Embryonic facial prominence (tissue), 1 donor: ENCODE measurements around the gene IGFLR1.

Experiments used
- DNase-seq: peaks from one replicate; pipeline ENCODE4 v3.0.0-alpha.2; 2016; ENCODE audit errors: extremely low spot score

IGFLR1 gene

GRCh38 chr19:35742121-35742724, at the start of gene IGFLR1:
Gene IGFLR1 (minus strand): TSS chr19:35742452. CDS start chr19:35741180, 1,272 bp downstream.
- no peak for DNase-seq

GRCh38 chr19:35791814-35792279, 49.6 kb upstream of the IGFLR1 start:
- DNase-seq = no peak

GRCh38 chr19:35790981-35791813, 48.9 kb upstream of the IGFLR1 start:
- DNase-seq = no peak

GRCh38 chr19:35789978-35790944, 48.0 kb upstream of the IGFLR1 start:
- no peak for DNase-seq

- no peak for DNase-seq
Measured at GRCh38 chr19:35789195-35789977, 47.1 kb upstream of the IGFLR1 start.

- DNase-seq = no peak
Measured at GRCh38 chr19:35788205-35788960, 46.1 kb upstream of the IGFLR1 start.

GRCh38 chr19:35787227-35787799, 45.1 kb upstream of the IGFLR1 start:
- DNase-seq = no peak

- no peak for DNase-seq
Measured at GRCh38 chr19:35786299-35787160, 44.3 kb upstream of the IGFLR1 start.

- no peak for DNase-seq
Measured at GRCh38 chr19:35785339-35785627, 43.0 kb upstream of the IGFLR1 start.

- DNase-seq = no peak
Measured at GRCh38 chr19:35784503-35785338, 42.5 kb upstream of the IGFLR1 start.

- no peak for DNase-seq
Measured at GRCh38 chr19:35783469-35784434, 41.5 kb upstream of the IGFLR1 start.

GRCh38 chr19:35782589-35782988, 40.3 kb upstream of the IGFLR1 start:
- no peak for DNase-seq

- DNase-seq = no peak
Measured at GRCh38 chr19:35781650-35782049, 39.4 kb upstream of the IGFLR1 start.

- DNase-seq = no peak
Measured at GRCh38 chr19:35780717-35781116, 38.5 kb upstream of the IGFLR1 start.

GRCh38 chr19:35780058-35780457, 37.8 kb upstream of the IGFLR1 start:
- no peak for DNase-seq

GRCh38 chr19:35779033-35779432, 36.8 kb upstream of the IGFLR1 start:
- no peak for DNase-seq

- no peak for DNase-seq
Measured at GRCh38 chr19:35777961-35778360, 35.7 kb upstream of the IGFLR1 start.
